ENCODE data around the gene CHID1. TPM values are rescaled to one million over a fixed set of nuclear protein-coding genes. Genes with fewer than 3 reads are reported as not detected.

CHID1 gene
- total RNA-seq, 6 experiments from 2014 or later: 61.1 to 157 (median 78.7) TPM

- peaks cover 0 to 11% (median 4%) of the 10 kb centered on the region in 4 donors for H3K36me3 ChIP-seq
- intact Hi-C loops (cut with DNase I): no loop called here
- peak in 1 of 3 donors; percentile 73 for DNase-seq
- H3K4me1 ChIP-seq: peaks cover 0 to 57% (median 25%) of the 10 kb centered on the region in 4 donors
- peak within 1 kb of the TSS; percentile 4 to 82 (median 63) for H3K27ac ChIP-seq
- H3K9me3 ChIP-seq: no peaks in the 10 kb centered on the region
- WGBS (ENCODE audit: insufficient coverage, low coverage, low lambda C conversion rate, missing lambda C conversion rate): 20% methylated on average over 7 of the region's 67 CpGs
- H3K4me3 ChIP-seq: peak within 1 kb of the TSS; percentile 75 to 85 (median 84)
- no peaks in the 10 kb centered on the region for H3K27me3 ChIP-seq
- ATAC-seq: peak; percentile 9 to 39 (median 36)
- TF ChIP-seq POLR2A (IDR thresholded peaks at IDR 0.05): no peak
- TF ChIP-seq CTCF (IDR thresholded peaks at IDR 0.05): no peak
Observed at GRCh38 chr11:832529-833113, 78.0 kb downstream of the CHID1 start, which contains the start of gene CD151. Gene CD151 (plus strand): TSS chr11:832952. CDS start chr11:836070, 3,118 bp downstream.

- Histone ChIP-seq H3K4me3 (peak overlapping the region; percentile 37 to 75 (median 43)), H3K27ac (no peak overlapping the region), H3K36me3 (peaks cover 0 to 6% (median under 1%) of the 10 kb centered on the region in 4 donors), H3K9me3 (no peaks in the 10 kb centered on the region), H3K4me1 (peaks cover 0 to 62% (median 25%) of the 10 kb centered on the region in 4 donors), H3K27me3 (no peaks in the 10 kb centered on the region)
- ATAC-seq (no peak), DNase-seq (no peak)
- no peak for TF ChIP-seq CTCF (IDR thresholded peaks at IDR 0.05)
- TF ChIP-seq POLR2A (IDR thresholded peaks at IDR 0.05): no peak
- WGBS (ENCODE audit: insufficient coverage, low coverage, low lambda C conversion rate, missing lambda C conversion rate): 40% methylated on average over 2 of the region's 23 CpGs
- intact Hi-C loops (cut with DNase I): no loop called here
Observed at GRCh38 chr11:831961-832528, 78.6 kb downstream of the CHID1 start.

GRCh38 chr11:831118-831864, 79.3 kb downstream of the CHID1 start:
- Histone ChIP-seq H3K36me3 (no peaks in the 10 kb centered on the region), H3K4me1 (peaks cover 0 to 70% (median 29%) of the 10 kb centered on the region in 4 donors), H3K9me3 (no peaks in the 10 kb centered on the region), H3K27me3 (no peaks in the 10 kb centered on the region), H3K4me3 (no peak overlapping the region), H3K27ac (no peak overlapping the region)
- intact Hi-C loops (cut with DNase I): no loop called here
- 68% methylated on average over 10 of the region's 31 CpGs for WGBS (ENCODE audit: insufficient coverage, low coverage, low lambda C conversion rate, missing lambda C conversion rate)
- ATAC-seq (no peak), DNase-seq (no peak)
- no peak for TF ChIP-seq POLR2A (IDR thresholded peaks at IDR 0.05)
- TF ChIP-seq CTCF (IDR thresholded peaks at IDR 0.05): no peak

GRCh38 chr11:830295-831117, 80.1 kb downstream of the CHID1 start:
- TF ChIP-seq CTCF (IDR thresholded peaks at IDR 0.05) (no peak), POLR2A (IDR thresholded peaks at IDR 0.05) (no peak)
- peak; percentile 73 to 85 (median 82) for DNase-seq
- WGBS (ENCODE audit: insufficient coverage, low coverage, low lambda C conversion rate, missing lambda C conversion rate): under 1% methylated on average over 15 of the region's 78 CpGs
- Histone ChIP-seq H3K36me3 (no peaks in the 10 kb centered on the region), H3K27me3 (no peaks in the 10 kb centered on the region), H3K4me3 (peak overlapping the region; percentile 2 to 35 (median 32)), H3K9me3 (no peaks in the 10 kb centered on the region), H3K4me1 (peaks cover 0 to 78% (median 32%) of the 10 kb centered on the region in 4 donors), H3K27ac (no peak overlapping the region)
- intact Hi-C loops (cut with DNase I): no loop called here
- peak; percentile 30 to 55 (median 40) for ATAC-seq

All from right lobe of liver (tissue), 6 donors.